Fibroblast of villous mesenchyme (primary cell): Measurements from ENCODE around the gene MAP4K1. TPM values are rescaled to one million over a fixed set of nuclear protein-coding genes. Genes with fewer than 3 reads are reported as not detected.
"Not testable (repeated sequence)": the region's sequence is repeated elsewhere in the genome, so short reads cannot be mapped to it uniquely, and the experiment has no call there.

Experiments
- DNase-seq: peaks from one replicate; pipeline ENCODE4 v3.0.0-alpha.2; 2010; ENCODE audit warnings: low read depth
- H3K4me3 ChIP-seq: 2 replicates; pipeline ENCODE4 v1.5.1; 2011; ENCODE audit warnings: low read depth, mild to moderate bottlenecking, low read length
- total RNA-seq: library from RNA; depleted of rRNA; stranded (reverse); fragments of >200 nt; gene quantifications from 2 replicates; pipeline ENCODE4 v1.2.3, GENCODE V29; 2012
- TF ChIP-seq, protein P1 (sequence below): IDR thresholded peaks from 2 replicates; pipeline ENCODE4 v1.5.1; 2012; ENCODE audit warnings: low read depth, mild to moderate bottlenecking, low read length; ENCODE audit not compliant: insufficient read depth

Gene MAP4K1
- total RNA-seq, 1 donor = not detected

DNA sequence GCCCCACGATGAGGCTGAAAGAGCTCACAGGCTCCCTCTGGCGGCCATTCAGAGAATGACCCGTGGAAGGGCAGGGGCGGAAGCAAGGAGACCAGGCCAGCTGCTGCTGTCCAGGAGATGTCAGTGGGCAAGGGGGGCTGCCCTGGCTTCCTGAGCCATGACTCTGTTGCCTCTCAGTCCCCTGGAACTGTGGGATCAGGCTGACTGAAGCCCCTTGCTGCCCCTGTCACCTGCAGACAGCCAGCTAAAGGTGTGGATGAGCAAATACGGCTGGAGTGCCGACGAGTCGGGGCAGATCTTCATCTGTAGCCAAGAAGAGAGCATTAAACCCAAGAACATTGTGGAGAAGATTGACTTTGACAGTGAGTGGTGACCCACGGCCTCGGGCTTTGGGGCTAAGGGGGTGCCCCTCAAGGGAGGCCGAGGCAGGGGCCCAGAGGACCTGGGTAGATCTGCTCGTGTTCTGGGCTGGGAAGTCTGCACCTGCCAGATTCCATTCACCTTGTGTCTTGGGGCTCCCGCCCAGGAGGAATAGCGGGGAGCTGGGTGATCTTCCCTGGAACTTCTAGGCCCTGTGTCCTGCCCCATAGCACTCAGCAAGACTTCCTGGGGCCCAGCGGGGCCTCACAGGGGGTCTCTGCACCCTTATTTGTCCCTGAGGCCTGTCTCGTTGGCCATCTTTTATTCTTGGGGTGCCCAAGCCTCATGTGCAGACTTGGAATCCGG, 17.2 kb upstream of the MAP4K1 start:
- peak; percentile 61 for DNase-seq
- TF ChIP-seq, protein P1, sequence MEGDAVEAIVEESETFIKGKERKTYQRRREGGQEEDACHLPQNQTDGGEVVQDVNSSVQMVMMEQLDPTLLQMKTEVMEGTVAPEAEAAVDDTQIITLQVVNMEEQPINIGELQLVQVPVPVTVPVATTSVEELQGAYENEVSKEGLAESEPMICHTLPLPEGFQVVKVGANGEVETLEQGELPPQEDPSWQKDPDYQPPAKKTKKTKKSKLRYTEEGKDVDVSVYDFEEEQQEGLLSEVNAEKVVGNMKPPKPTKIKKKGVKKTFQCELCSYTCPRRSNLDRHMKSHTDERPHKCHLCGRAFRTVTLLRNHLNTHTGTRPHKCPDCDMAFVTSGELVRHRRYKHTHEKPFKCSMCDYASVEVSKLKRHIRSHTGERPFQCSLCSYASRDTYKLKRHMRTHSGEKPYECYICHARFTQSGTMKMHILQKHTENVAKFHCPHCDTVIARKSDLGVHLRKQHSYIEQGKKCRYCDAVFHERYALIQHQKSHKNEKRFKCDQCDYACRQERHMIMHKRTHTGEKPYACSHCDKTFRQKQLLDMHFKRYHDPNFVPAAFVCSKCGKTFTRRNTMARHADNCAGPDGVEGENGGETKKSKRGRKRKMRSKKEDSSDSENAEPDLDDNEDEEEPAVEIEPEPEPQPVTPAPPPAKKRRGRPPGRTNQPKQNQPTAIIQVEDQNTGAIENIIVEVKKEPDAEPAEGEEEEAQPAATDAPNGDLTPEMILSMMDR = peak; percentile 96

DNA sequence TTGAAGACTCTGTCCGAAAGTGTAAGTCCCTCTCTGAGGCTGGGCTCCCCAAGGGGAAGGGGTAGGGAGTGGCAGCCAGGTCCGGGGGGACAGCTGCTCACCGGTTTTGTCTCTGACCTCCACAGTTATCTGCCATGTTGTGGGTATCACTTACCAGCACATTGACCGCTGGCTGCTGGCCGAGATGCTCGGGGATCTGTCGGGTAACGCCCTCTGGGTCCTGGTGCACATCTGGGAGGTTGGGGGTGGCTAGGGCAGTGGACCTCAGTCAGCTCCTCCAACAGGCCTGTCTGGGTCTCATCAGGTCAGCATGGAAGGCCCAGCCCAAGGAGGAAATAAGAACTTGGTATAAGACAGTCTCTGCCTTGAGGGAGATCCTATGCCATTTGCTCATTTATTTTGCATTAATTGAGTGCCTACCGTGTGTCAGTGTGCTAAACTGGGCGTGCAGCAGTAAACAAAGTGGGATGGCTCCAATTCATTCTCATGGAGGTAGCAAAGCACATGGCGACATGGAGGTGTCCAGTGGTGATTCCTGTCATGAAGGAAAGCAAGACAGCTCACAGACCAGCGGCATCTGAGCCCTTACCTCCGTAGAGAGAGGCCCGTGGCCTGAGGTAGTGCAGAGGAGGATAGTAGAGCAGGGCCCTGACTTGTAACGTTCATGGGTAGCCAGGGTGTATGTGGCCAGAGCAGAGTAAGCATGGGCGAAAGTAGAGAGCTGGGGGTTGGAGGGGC, 14.9 kb upstream of the MAP4K1 start:
- DNase-seq = no peak
- TF ChIP-seq, protein P1 = no peak
- no peak overlapping the region for H3K4me3 ChIP-seq

More for the DNA sequence above, 17.2 kb upstream of the MAP4K1 start:
- no peak overlapping the region for H3K4me3 ChIP-seq

DNA sequence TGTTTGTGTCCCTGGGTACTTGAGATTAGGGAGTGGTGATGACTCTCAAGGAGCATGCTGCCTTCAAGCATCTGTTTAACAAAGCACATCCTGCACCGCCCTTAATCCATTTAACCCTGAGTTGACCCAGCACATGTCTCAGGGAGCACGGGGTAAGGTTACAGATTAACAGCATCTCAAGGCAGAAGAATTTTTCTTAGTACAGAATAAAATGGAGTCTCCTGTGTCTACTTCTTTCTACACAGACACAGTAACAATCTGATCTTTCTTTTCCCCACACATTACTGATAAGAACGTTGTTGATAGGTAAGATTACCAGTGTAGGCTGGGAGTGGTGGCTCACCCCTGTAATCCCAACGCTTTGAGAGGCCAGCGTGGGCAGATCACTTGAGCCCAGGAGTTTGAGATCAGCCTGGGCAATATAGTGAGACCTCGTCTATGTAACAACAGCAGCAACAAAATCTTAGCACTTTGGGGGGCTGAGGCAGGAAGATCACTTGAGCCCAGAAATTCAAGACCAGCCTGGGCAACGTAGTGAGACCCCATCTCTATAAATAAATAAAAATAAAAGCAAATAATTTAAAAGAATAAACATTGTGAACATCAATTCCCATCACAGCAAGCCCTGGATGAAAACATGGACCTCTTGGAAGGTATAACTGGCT, 14.2 kb upstream of the MAP4K1 start:
- DNase-seq, H3K4me3 ChIP-seq: not testable (repeated sequence)

DNA sequence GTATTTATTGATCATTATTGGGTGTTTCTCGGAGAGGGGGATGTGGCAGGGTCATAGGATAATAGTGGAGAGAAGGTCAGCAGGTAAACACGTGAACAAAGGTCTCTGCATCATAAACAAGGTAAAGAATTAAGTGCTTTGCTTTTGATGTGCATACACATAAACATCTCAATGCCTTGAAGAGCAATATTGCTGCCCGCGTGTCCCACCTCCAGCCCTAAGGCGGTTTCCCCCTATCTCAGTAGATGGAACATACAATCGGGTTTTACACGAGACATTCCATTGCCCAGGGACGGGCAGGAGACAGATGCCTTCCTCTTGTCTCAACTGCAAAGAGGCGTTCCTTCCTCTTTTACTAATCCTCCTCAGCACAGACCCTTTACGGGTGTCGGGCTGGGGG, 13.5 kb upstream of the MAP4K1 start:
- H3K4me3 ChIP-seq, DNase-seq: not testable (repeated sequence)

DNA sequence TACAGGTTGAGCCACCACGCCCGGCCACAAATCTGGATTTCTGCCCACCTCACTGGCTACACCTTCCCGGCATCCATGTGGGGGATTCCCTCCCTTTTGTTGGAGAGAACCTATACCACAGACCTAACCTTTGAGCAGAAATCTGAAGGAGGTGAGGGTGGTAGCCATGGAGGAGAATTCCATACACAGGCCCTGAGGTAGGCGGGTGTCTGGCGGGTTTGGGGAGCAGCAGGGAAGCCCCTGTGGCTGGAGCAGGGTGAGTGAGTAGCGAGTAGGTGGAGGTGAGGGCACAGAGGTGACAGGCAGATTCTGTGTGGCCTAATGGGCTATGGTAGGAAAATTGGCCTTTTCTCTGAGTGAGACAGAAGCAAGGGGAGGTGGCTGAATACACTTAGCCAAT, 11.8 kb upstream of the MAP4K1 start:
- no peak overlapping the region for H3K4me3 ChIP-seq
- TF ChIP-seq, protein P1 = no peak
- DNase-seq = no peak

DNA sequence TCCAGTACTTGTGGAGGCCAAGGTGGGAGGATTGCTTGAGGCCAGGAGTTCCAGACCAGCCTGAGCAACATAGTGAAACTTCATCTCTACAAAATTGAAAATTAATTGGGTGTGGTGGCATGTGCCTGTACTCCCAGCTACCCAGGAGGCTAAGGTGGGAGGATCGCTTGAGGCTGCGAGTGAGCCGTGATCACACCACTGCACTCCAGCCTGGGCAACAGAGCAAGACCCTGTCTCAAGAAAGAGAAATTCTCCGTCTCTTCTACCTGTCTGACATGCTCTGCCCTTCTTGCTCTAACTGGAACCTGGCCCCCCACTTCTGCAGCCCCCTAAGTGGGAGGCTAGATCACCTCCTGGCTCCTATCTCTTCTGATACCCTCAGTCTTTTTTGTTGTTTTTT, 8.6 kb upstream of the MAP4K1 start:
- TF ChIP-seq, protein P1 = no peak

DNA sequence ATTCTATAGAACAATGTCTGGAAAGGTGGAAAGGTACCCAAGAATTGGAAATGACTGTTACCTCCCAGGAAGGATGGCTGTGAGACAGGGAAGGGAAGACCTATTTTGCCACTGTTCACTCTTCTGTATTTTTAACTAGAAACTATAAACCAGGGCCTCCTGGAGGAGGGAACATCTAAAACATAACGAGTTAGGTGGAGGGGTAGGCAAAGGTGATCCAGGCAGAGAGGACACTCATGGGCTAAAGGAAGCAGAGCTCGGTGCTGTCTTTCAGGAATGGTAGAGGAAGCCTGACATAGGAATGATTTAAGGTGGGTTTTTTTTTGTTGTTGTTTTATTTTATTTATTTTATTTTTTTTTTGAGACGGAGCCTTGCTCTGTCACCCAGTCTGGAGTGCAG, 7.1 kb upstream of the MAP4K1 start:
- DNase-seq = no peak
- no peak overlapping the region for H3K4me3 ChIP-seq
- TF ChIP-seq, protein P1 = no peak

More for the DNA sequence above, 8.6 kb upstream of the MAP4K1 start:
- DNase-seq = no peak
- H3K4me3 ChIP-seq = no peak overlapping the region
